GM03348 (cell line): Measurements from ENCODE around the gene PLA2G2C.

Source experiments
- DNase-seq: peaks from one replicate; pipeline ENCODE4 v3.0.0; 2012; ENCODE audit warnings: low spot score

The PLA2G2C gene

GRCh38 chr1:20183616-20184271 lies 2.6 kb downstream of the PLA2G2C start:
- DNase-seq, result no peak

- DNase-seq, result no peak
Measured at GRCh38 chr1:20183035-20183434, 3.3 kb downstream of the PLA2G2C start.

GRCh38 chr1:20182415-20182814 lies 3.9 kb downstream of the PLA2G2C start:
- DNase-seq, result no peak

- DNase-seq, result no peak
Measured at GRCh38 chr1:20180844-20181207, 5.5 kb downstream of the PLA2G2C start.

GRCh38 chr1:20180129-20180843 lies 6.0 kb downstream of the PLA2G2C start:
- DNase-seq, result no peak

GRCh38 chr1:20179371-20180128 lies 6.8 kb downstream of the PLA2G2C start:
- no peak for DNase-seq

GRCh38 chr1:20178634-20179370 lies 7.5 kb downstream of the PLA2G2C start:
- DNase-seq, result no peak

- no peak for DNase-seq
Measured at GRCh38 chr1:20174937-20175666, 11.2 kb downstream of the PLA2G2C start.

- DNase-seq, result no peak
Measured at GRCh38 chr1:20172033-20172590, 14.2 kb downstream of the PLA2G2C start.

GRCh38 chr1:20169932-20170331 lies 16.4 kb downstream of the PLA2G2C start:
- no peak for DNase-seq

- DNase-seq, result no peak
Measured at GRCh38 chr1:20168564-20169491, 17.5 kb downstream of the PLA2G2C start.

- DNase-seq, result no peak
Measured at GRCh38 chr1:20167126-20167525, 19.2 kb downstream of the PLA2G2C start.

- no peak for DNase-seq
Measured at GRCh38 chr1:20166051-20166450, 20.3 kb downstream of the PLA2G2C start.

GRCh38 chr1:20165522-20165951 lies 20.8 kb downstream of the PLA2G2C start:
- no peak for DNase-seq

- DNase-seq, result no peak
Measured at GRCh38 chr1:20164694-20165202, 21.6 kb downstream of the PLA2G2C start.

GRCh38 chr1:20160034-20160433 lies 26.3 kb downstream of the PLA2G2C start:
- DNase-seq, result no peak

- no peak for DNase-seq
Measured at GRCh38 chr1:20158358-20159070, 27.8 kb downstream of the PLA2G2C start.

GRCh38 chr1:20154301-20154831 lies 32.0 kb downstream of the PLA2G2C start:
- no peak for DNase-seq

- DNase-seq, result peak; percentile 60
Measured at GRCh38 chr1:20153000-20153418, 33.3 kb downstream of the PLA2G2C start.
